ENCODE data around the gene PISD.

Gene PISD

DNA sequence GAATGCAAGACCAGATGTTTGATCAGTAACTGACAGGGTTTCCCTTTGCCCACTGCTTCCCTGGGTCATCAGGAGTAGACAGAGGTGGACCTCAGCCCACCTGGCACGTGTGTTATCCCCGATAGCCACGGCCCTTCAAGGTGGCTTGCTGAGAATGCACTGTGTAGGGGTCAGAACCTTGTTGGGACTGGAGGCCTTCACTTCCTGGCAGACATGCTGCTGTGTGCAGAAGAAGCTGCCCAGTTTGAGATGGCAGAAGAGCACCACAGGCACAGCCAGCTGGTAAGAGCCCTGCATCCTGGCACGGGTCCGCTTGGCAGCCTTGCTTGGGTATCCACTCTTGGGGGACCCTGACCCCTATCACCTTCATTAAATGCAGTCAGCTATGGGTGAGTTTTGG lies 83.8 kb downstream of the PISD start:
- ChIA-PET CTCF (interaction anchor here (0.7 to 1.5 kb wide), 3 partner anchors 21 to 112 kb away, joined by 3 read pairs; no protein-coding TSS in a partner anchor), POLR2A (no interaction called here)
- Histone ChIP-seq H3K27ac (ENCODE audit: extremely low read depth, low read depth, low read length) (no peak overlapping the region), H3K4me3 (ENCODE audit: low read depth, low read length) (no peak overlapping the region), H3K36me3 (ENCODE audit: control insufficient read depth in 2 of 2, insufficient read depth in 1 of 2, low read length in 2 of 2) (peaks cover 20 to 47% of the 10 kb centered on the region in 2 experiments), H3K4me1 (ENCODE audit: control insufficient read depth, insufficient read depth, low read length) (no peaks in the 10 kb centered on the region), H3K9me3 (ENCODE audit: control insufficient read depth, insufficient read depth, low read depth, low read length) (no peaks in the 10 kb centered on the region)
- no peak for TF ChIP-seq MZF1 (tag by site-specific recombination; IDR thresholded peaks at IDR 0.05; ENCODE audit: borderline replicate concordance)
- no peak for TF ChIP-seq ZNF138 (tag by site-specific recombination; IDR thresholded peaks at IDR 0.05; ENCODE audit: borderline replicate concordance)
- TF ChIP-seq, protein P1, sequence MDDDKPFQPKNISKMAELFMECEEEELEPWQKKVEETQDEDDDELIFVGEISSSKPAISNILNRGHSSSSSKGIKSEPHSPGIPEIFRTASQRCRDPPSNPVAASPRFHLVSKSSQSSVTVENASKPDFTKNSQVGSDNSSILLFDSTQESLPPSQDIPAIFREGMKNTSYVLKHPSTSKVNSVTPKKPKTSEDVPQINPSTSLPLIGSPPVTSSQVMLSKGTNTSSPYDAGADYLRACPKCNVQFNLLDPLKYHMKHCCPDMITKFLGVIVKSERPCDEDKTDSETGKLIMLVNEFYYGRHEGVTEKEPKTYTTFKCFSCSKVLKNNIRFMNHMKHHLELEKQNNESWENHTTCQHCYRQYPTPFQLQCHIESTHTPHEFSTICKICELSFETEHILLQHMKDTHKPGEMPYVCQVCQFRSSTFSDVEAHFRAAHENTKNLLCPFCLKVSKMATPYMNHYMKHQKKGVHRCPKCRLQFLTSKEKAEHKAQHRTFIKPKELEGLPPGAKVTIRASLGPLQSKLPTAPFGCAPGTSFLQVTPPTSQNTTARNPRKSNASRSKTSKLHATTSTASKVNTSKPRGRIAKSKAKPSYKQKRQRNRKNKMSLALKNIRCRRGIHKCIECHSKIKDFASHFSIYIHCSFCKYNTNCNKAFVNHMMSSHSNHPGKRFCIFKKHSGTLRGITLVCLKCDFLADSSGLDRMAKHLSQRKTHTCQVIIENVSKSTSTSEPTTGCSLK (tag by site-specific recombination; IDR thresholded peaks at IDR 0.05), result no peak
- TF ChIP-seq GLI4 (tag by site-specific recombination; IDR thresholded peaks at IDR 0.05), result no peak
- TF ChIP-seq ZNF223 (tag by site-specific recombination; IDR thresholded peaks at IDR 0.05), result no peak
- TF ChIP-seq KLF16 (tag by site-specific recombination; IDR thresholded peaks at IDR 0.05), result no peak
- TF ChIP-seq ZNF184 (tag by site-specific recombination; IDR thresholded peaks at IDR 0.05), result no peak
- no peak for TF ChIP-seq ZNF624 (tag by site-specific recombination; IDR thresholded peaks at IDR 0.05)
- no peak for TF ChIP-seq ZNF239 (tag by site-specific recombination; IDR thresholded peaks at IDR 0.05)
- no peak for TF ChIP-seq KLF1 (tag by site-specific recombination; IDR thresholded peaks at IDR 0.05)
- no peak for TF ChIP-seq ZNF529 (tag by site-specific recombination; IDR thresholded peaks at IDR 0.05; ENCODE audit: insufficient replicate concordance)
- TF ChIP-seq BCL11B (tag by site-specific recombination; IDR thresholded peaks at IDR 0.05; ENCODE audit: low read depth), result no peak
- TF ChIP-seq ZNF354C (tag by site-specific recombination; IDR thresholded peaks at IDR 0.05; ENCODE audit: borderline replicate concordance, low read depth), result no peak
- no peak for TF ChIP-seq ZNF24 (tag by site-specific recombination; IDR thresholded peaks at IDR 0.05)
- no peak for TF ChIP-seq ZNF280D (tag by site-specific recombination; IDR thresholded peaks at IDR 0.05)
- no peak for TF ChIP-seq ZNF704 (tag by site-specific recombination; IDR thresholded peaks at IDR 0.05)
- no peak for TF ChIP-seq ZNF248 (tag by site-specific recombination; IDR thresholded peaks at IDR 0.05)

DNA sequence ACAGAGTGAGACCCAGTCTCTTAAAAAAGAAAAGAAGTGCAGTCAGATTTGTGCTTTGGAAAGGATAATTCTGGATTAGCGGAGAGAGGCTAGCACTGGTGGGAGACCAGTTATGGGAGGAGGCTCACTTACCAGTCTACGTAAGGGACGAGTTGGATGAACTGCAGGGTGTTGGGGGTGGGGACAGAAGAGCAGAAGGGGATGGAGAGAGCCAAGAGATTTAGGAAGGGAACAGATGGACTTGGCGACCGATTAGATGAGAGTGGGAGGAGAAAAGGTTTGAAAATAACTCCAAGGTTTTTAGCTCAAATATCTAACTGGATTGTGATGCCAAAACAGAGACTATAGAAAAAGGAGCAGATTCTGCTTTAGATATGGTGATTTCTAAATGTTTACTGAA lies 84.3 kb downstream of the PISD start:
- H3K9me3 ChIP-seq (ENCODE audit: control insufficient read depth, insufficient read depth, low read depth, low read length), result no peaks in the 10 kb centered on the region
- POLR2A ChIA-PET, result no interaction called here
- TF ChIP-seq ZSCAN30 (tag by site-specific recombination; IDR thresholded peaks at IDR 0.05) (no peak), ZNF626 (tag by site-specific recombination; IDR thresholded peaks at IDR 0.05) (no peak), ZNF223 (tag by site-specific recombination; IDR thresholded peaks at IDR 0.05) (no peak), ZNF202 (tag by site-specific recombination; IDR thresholded peaks at IDR 0.05; ENCODE audit: borderline replicate concordance) (no peak), HOXD13 (CRISPR knock-in tag; IDR thresholded peaks at IDR 0.05; ENCODE audit: borderline replicate concordance) (no peak), ZNF654 (tag by site-specific recombination; IDR thresholded peaks at IDR 0.05; ENCODE audit: low read depth) (no peak), RBAK (tag by site-specific recombination; IDR thresholded peaks at IDR 0.05) (no peak), ZNF174 (tag by site-specific recombination; IDR thresholded peaks at IDR 0.05) (no peak), WT1 (tag by site-specific recombination; IDR thresholded peaks at IDR 0.05) (no peak), ZNF664 (tag by site-specific recombination; IDR thresholded peaks at IDR 0.05) (no peak), ZNF146 (tag by site-specific recombination; IDR thresholded peaks at IDR 0.05) (no peak), ZNF169 (tag by site-specific recombination; IDR thresholded peaks at IDR 0.05) (no peak)

More for the DNA sequence above, 84.3 kb downstream of the PISD start:
- peaks cover 20 to 51% of the 10 kb centered on the region in 2 experiments for H3K36me3 ChIP-seq (ENCODE audit: control insufficient read depth in 2 of 2, insufficient read depth in 1 of 2, low read length in 2 of 2)
- no peak overlapping the region for H3K4me3 ChIP-seq (ENCODE audit: low read depth, low read length)
- H3K27ac ChIP-seq (ENCODE audit: extremely low read depth, low read depth, low read length), result no peak overlapping the region
- CTCF ChIA-PET, result interaction anchor here (0.7 to 1.5 kb wide), 3 partner anchors 21 to 112 kb away, joined by 3 read pairs; no protein-coding TSS in a partner anchor
- H3K4me1 ChIP-seq (ENCODE audit: control insufficient read depth, insufficient read depth, low read length), result no peaks in the 10 kb centered on the region
